GM21515 (cell line): ENCODE results near the gene CHIT1.

ENCODE experiments used
- ATAC-seq: cut with Tn5 transposase; IDR thresholded peaks from one replicate; pipeline ENCODE4 v1.9.1; 2021; ENCODE audit not compliant: unreplicated experiment

The CHIT1 gene

DNA sequence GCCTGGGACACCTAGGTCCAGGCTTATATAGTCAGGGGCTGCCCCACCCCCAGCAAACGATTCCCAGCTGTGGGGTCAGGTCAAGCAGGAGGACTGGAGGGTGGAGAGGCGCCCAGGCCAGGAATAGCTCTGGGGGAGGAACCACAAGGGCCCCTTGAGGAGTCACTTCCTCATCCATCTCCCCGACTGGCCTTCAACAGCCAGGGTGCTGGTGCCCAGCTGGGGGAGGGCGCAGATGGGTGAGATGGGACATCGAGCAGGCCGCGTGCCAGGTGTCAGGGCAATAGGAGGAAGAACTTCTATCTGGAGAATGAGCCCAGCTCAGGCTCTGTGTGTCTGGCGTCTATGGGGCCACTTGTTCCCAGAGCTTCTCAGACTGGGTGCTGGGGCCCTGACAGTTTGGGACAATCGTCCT is 53.6 kb downstream of the CHIT1 start:
- ATAC-seq: no peak

DNA sequence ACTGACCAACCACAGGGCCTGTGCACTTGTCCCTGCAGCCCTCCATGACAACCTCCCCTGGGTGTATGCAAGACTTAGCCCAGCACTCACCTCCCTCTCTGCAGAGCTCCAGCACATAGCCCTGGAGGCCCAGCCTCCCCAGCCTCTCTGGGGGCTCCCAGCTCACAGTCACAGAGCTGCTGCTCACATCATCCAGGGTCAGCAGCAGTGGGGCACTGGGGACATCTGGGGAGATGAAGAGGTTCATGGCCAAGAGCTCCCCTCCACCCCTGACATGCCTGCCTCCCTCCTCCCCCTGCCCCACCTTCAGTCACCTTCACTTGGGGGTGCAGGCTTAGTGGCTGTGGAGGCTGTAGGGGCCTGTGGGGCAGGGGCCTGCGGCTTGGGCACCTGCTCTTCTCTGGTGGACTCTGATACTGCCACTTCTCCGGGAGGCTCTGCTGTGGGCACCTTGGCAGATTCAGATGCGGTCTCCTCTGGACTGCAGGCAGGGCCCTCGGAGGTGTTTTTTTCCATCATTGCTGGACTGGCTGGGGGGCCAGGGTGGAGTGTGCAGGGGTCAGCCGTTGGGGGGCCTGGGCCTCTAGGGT is 54.1 kb downstream of the CHIT1 start, which contains the start of gene MYBPH:
TSS of gene MYBPH (minus strand) at position 590 of the 590 bp plus-strand sequence. CDS start at position 519, 71 bp downstream.
- no peak for ATAC-seq

DNA sequence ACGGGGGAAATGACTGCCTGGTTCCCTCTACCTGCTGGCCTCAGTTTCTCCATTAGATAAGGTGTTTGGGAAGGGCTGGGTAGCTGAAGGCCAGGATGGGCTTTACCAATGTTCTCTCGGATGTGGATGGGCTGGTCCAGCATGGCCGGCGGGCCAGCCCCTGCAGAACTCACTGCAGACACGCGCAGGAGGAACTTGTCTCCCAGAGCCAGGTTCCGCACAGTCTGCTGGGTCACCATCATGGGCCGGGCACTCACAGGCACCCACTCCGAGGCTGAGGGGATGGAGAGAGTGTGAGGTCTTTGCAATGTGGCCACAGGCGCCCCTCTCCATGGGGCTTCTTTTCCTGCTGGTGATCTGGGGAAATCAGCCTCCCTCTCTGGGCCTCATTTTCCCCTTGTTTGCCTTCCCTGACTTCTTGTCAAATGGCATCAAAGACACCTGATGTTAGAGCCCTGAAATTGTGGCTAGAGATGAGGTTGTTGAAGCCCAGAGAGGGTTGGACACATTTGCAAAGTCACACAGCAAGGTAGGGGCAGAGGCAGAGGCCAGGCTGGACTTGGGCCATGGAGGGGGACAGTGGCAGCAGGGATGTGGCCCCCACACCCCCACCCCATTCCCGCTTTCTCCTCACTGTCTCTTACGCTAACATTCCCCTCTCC is 55.0 kb downstream of the CHIT1 start:
- no peak for ATAC-seq

DNA sequence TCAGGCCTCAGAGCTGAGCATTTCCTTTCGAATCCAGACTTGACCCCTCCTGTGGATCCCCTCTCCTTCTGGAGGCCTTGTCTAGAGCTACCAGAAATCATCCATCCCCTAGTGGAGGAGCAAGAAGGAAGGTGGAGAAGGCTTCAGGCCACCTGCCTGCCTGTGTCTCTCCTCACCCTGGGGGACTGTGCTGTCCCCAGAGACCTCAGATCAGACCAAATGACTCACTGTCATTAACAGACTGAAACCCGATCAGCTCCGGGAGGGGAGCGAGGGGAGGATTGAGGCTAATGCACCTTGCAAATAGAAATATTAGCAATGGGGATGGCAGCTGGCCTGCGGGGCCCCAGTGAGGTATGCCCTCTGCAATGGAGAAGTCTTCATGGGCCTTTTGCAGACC is 55.9 kb downstream of the CHIT1 start:
- peak; percentile 72 for ATAC-seq

DNA sequence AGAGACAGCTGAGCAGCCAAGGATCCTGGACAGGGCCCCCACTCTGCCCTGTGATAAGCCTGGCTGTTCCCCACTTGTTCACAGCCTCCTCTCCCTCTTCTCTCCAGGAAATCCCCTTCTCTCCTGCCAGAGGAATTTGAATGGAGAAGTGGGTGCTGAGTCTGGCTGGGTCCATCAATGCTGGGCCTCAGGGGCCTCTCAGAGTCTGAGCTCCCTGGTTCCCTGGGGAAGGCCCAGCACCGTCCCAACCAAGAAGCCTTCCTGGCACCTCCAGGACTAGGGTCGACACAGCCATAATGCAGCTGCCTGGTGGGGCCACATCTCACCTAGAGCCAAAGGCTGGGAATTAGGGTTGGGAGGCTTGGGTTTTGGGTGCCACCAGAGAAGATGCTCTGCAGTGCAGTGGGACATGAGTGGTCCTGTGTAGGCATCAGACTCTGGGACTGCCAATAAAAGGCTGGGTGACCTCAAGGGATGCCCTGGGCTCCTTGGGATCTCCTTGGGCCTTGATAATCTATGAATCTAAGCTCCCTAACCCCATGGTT is 56.4 kb downstream of the CHIT1 start:
- ATAC-seq: no peak

DNA sequence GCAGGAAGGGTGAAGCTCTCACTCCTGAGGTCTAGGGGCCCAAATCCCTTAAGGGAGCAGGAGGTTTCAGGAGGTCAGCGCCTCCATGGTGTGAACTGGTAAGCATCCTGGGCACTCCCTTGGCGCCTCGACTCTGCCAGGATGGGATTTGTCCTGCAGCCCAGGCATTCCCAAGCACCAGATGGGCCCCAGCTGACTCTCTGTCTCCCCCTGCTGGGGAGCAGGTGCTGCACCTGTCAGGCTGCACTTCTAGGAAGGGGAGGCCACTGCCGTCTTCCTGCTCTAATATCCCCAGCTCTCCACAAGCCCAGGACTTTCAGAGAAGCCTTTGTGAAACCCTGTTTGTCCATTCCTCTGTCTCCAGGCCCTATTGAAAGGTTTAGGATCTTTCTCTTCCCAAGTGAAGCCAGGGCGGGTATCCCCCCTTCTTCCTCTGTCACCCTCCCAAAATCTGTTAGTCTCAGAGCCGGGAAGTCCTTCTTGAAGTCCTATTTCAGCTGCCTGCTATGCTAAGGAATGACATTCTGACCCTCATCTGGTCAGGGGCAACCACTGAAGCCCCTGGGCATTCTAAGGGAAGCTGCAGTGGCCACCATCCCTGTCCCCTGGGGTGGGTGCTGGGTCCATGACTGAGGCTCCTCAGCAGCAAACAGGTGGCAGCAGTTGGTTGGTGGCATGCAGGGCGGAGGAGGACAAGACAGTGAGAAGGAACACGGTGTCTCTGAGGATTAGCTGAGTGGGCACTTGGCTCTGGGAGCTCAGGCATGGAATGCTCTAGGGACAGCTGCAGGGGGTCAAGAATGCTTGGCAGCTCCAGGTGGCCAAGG is 57.1 kb downstream of the CHIT1 start:
- ATAC-seq: no peak

DNA sequence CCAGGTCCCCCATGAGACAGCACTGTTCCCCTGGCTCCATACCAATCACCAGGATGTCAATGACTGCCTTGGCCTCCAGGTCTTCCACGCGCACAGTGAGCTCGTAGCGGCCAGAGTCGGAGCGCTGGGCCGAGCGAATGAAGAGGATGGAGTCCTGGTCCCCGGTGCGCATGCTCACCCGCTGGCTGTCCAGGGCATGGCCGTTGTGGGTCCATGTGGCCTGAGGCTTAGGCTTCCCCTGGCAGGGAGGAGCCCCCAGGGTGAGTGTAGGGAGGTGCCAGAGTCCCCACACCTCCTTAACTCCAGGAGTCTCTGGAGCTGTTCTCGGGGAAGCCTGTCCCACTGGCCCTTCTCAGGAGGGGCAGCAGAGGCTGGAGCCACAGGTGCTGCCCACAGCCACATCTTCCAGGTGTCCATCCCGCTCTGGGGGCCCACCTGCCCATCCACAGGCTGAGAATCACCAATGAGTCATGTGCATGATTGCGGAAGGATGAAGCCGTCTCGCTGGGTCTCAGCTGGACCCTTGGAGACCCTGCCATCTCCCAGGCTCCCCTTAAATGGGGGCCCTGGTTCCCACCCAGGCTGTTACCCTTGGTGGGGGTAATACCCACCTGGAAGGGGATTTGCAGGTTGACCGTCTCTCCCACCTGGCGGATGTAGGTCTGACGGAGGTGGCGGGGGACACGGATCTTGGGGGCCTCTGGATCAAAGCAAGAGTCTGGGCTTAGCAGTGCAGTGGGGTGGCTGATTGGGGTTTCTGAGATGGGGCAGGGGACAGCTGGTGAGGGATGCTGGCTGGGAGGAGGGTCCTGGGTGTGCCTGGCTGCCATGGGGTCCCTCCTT is 57.9 kb downstream of the CHIT1 start:
- ATAC-seq: no peak

DNA sequence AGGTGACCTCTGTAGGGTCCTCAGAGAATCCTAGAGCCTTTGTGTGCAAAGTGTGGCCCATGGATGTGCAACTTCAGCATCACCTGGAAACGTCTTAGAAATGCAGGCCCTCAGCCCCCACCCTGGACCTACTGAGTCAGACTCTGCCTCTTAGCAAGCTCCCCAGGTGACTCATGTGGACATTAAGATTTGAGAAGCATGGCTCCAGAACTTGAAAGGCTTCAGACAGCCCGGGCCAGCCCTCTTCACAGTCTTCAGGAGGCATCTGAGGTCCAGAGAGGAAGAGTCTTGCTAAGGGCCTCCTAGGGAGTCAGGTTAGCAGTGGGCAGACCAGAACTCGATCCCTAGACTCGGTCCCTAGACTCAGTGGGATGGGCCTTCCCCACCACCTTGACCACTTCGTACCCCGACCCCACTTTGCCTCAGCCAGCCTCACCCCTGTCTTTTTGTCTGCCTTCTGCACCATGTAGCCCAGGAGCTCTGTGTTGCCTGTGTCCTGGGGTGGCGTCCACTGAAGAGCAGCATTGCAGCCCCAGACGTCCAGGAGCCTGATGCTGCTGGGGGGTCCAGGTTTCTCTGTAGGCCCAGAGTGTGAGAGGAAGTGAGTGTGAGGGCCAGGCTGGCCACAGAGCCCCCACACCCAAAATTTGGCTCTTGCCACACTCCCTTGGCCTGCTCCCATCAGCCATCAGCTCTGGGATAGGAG is 58.7 kb downstream of the CHIT1 start:
- no peak for ATAC-seq

DNA sequence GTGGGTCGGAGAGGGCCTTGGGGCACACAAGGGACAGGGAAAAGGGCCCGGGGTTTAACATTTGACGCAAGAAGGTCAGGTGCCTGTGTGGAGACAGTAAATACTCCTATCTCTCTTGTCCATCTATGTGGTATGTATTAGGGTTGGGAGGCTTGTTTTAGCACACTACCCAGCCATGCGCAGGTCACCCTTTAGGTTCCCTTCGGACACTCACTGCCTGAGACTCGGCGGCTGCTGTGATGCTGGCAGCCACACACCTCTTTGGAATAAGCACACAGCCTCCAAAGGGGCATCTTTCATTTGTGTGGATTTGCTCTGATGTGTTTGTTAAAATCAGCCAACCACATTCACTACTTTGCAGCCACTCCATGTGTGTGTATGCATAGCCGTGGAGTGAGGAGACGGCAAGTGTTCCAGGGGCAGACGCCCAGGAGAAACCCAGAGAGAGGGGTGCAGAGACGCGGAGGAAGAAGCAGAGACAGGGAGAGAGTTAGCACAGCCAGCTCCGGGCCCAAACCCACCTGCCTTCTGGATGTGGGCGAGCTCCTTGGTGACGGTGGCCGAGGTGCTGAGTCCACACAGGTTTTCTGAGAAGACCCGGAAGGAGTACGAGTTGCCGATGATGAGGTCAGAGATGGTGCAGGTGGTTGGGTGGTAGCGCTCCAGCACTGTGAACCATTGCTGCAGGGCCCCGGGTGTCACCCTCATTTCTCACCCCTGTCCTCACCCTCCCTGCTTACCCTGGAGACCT is 59.5 kb downstream of the CHIT1 start:
- ATAC-seq: no peak

DNA sequence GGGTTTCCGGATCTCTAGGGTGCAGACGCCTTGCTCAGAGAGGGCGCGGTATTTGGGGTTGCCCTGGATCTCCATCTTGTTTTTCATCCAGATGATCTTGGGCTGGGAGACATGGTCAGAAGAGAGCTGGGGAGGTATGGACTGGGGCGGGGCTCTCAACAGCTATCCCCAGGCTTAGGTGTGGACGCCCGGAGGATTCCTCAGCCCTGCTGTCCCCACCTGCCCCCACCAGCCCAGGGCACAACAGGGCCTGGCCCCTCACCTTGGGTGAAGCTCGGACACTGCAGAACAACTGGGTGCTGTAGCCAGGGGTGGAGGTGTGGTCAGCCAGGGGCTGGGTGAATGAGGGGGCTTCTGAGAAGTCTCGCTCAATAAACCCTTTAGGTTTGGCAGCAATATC is 60.5 kb downstream of the CHIT1 start:
- ATAC-seq: no peak

DNA sequence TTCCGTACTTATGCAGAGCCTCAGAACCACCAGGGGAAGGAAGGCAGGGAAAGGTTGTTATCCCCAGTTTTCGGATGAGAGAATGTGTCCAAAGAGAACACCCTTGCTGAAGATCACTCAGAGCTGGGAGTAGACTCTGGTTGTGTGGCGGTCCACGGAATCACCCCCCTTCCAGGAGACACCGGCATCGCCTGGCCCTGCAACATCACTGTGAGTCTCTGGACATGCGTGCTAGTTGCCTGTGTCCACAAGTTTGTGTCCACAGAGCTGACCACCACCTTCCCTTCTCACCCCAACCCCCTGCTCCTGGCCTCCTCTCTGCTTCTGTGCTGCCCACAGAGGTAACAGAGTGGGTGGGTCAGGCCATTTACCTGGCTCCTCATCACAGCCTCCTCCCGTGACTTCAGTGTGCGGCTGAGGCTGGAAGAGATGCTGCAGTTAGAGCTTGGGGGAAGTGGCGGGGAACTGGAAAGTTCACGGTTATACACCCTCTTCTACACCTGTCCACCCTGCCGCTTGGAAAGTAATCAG is 61.2 kb downstream of the CHIT1 start:
- ATAC-seq: no peak

DNA sequence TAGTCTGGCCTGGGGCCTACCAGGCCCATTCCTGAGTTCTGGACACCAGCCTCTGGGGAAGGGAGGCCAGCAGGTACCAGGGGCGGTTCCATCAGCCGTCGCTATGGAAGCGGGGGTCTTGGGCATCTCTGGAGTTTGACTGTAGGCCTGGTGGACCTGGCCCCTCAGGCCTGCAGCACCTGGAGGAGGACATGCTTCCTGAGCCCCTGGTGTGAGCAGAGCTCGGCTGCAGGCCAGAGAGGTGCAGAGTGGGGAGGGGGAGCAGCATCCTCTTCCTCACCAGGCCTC is 61.6 kb downstream of the CHIT1 start:
- ATAC-seq: no peak

DNA sequence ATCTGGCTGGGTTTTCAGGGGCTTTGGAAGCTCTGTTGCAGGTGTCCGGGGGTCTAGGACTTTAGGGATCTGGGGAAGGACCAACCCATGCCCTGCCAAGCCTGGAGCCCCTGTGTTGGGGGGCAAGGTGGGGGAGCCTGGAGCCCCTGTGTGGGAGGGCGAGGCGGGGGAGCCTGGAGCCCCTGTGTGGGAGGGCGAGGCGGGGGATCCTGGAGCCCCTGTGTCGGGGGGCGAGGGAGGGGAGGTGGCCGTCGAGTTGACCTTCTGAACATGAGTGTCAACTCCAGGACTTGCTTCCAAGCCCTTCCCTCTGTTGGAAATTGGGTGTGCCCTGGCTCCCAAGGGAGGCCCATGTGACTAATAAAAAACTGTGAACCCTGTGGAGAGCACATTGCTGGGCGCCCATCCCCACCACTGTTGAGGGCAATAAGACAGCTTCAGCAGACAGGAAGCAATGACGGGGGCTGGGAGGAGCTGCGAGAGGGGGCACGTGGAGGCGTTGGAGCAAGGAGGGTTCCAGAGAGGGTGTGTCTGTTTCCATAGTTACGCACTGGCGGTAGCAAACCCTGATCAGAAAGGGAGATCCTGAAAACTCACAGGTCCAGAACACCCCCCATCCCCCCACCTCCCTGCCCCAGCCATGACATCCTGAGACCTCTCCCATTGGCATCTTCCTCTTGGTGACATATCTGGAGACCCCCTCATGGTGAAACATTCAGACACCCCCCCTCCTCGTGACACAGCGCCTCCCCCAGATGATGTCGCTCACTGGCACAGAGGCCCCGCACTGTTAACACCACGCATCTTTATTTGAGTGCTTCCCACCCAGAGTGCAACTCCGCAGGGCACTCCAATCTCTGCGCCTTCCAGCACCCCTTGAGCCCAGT is 62.2 kb downstream of the CHIT1 start:
- no peak for ATAC-seq

DNA sequence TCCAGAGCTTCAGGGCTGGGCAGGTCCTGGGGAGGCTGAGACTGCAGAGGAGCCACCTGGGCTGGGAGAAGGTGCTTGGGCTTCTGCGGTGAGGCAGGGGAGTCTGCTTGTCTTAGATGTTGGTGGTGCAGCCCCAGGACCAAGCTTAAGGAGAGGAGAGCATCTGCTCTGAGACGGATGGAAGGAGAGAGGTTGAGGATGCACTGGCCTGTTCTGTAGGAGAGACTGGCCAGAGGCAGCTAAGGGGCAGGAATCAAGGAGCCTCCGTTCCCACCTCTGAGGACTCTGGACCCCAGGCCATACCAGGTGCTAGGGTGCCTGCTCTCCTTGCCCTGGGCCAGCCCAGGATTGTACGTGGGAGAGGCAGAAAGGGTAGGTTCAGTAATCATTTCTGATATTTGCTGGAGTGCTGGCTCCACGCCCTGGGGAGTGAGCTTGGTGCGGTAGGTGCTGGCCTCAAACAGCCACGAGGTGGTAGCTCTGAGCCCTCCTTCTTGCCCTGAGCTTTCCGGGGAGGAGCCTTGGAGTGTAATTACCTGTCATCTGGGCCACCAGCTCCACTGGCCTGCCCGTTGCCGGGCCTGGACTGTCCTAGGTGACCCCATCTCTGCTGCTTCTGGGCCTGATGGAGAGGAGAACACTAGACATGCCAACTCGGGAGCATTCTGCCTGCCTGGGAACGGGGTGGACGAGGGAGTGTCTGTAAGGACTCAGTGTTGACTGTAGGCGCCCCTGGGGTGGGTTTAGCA is 63.1 kb downstream of the CHIT1 start:
- no peak for ATAC-seq
